ENCODE measurements around the gene SYNE1.

Gene SYNE1

DNA sequence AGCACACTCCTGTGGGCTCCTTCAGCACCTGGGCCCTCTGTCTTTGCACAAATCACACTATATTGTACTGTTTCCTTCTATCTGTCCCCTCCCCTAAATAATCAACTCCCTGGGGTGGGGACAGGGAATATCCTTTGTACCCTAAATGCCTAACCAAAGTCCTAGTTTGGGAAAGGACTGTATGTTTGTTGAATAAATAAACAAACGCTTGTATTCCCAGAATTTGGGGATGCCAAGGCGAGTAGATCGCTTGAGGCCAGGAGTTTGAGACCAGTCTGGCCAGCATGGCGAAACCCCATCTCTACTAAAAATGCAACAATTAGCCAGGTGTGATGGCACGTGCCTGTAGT lies 322.7 kb downstream of the SYNE1 start:
- DNase-seq (ENCODE audit: low read depth in 2 of 2) = no peak

DNA sequence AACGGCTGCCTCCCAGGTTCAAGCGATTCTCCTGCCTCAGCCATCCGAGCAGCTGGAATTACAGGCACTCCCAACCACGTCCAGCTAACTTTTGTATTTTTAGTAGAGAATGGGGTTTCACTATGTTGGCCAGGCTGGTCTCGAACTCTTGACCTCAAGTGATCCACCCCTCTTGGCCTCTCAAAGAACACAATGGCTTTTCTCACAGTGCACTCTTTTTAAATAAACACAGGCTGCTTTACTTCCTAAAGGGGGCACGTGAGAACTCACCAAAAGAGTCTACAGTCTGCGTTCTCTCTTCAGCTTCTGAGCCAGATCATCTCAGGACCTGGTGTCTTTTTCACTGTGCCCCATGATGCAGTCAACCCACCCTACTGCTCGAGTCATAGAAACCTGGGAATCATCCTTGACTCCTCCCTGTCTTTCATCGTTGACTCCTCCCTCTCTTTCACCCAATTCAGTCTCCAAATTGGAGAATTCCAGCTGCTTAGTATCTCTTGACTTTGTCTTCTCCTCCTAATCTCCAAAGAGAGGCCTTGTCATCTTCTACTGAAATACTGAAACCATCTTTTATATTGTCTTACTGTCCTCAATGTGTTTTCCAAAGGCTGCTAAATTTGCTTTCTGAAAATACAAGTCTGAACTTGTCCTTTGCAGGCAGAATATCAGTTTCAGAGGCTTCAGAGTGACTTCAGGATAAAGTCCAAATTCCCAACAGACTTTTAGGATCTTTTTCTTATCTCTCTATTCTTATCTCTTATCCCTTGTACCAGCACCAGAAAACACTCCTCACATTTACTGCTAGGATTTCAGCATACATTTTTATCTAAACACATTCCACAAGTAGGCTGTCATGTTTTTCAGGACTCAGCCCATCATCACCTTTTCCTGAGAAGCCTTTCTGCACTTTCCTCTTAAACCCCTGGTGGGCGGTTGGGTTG lies 323.4 kb downstream of the SYNE1 start:
- DNase-seq (ENCODE audit: low read depth in 2 of 2) = no peak

DNA sequence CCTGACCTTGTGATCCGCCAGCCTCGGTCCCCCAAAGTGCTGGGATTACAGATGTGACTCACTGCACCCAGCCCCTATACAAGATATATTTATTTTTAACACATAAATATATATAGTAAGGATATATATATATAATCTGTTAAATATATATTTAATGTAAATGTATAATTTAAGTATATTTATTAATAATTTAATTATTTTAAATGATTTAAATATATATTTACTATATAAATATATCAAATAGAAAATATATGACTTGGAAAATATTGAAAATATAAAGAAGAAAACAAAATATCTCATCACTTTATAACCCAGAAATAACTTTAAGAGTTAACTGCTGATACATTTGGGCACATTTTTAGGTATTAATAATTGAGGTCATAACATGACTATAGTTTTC lies 324.7 kb downstream of the SYNE1 start:
- no peak for DNase-seq (ENCODE audit: low read depth in 2 of 2)

DNA sequence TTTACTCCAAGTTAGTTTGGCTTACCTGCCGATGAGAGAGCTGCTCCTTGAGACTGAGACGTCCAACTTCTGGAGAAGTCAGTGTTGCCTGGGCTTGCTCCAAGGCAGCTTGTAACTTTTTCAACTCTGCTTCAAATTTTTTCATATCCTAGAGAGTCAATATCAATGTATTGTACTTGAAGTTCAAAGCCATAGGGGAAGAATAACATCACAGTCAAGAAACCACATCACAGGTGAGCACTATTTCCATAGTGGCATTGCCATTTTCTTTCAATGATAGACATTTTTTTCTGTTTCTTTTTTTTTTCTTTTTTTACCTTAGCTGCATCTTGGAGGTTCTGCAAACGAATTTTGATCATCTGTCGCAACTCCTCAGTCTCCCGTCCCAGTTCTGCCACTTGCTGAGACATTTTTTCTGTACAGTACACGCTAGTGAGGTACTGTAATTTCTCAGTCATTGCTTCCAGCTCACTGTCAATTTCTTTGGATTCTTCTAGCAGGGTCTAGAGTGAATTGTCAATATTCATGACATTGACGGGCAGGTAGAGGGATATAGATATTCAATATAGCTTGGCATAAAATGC lies 326.7 kb downstream of the SYNE1 start:
- DNase-seq (ENCODE audit: low read depth in 2 of 2) = no peak

DNA sequence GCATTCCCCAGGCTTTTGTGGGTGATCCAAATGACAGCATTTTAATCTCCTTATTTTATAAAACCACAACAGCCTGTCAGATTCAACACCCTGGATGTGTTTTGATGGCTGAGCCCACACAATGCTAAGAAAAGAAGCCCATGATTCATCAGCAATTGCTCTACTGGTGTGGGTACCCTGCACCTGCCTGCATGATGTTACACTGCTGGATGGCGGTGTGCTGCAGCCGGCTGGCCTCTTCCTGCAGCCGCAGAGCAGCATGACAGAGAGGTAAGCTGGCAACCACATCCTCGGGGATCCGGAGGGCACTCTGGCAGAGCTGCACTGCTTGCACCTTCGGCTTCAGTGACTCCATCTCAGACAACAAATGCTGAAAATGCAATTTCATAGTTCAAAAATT lies 327.5 kb downstream of the SYNE1 start:
- DNase-seq (ENCODE audit: low read depth in 2 of 2) = peak; percentile 32 to 50

DNA sequence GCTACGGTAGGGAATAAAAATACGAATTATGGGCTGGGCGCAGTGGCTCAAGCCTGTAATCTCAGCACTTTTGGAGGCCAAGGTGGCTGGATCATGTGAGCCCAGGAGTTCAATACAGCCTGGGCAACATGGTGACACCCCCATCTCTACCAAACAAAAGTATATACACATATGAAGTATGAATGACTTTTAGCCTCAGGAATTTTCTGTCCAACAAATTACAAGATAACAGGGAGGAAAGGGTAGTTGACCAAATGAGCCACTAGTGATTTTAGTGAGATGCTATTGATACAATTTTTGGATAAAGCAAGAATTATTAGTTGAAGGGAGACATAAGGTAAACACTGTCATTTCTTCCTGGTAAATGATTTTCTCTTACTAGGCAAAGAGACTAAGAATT lies 328.2 kb downstream of the SYNE1 start:
- no peak for DNase-seq (ENCODE audit: low read depth in 2 of 2)

DNA sequence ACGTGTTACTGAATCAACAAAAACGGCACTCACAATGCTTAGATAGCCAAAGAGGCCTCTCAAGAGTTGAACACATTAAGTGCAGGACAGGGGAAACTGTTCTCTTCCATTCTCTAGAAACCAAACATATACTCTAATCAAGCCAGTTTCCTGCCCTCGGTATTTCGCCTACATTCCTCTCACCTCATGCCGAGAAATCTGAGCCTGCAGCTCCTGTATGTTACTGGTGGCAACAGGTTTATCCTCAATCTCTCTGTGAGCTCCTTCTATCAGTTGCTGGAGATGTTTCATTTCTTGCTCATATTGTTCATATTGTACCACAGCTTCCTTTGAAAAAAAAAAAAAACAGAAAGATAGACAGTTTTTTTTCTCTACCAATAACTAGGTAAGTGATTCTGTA lies 328.9 kb downstream of the SYNE1 start:
- no peak for DNase-seq (ENCODE audit: low read depth in 2 of 2)

DNA sequence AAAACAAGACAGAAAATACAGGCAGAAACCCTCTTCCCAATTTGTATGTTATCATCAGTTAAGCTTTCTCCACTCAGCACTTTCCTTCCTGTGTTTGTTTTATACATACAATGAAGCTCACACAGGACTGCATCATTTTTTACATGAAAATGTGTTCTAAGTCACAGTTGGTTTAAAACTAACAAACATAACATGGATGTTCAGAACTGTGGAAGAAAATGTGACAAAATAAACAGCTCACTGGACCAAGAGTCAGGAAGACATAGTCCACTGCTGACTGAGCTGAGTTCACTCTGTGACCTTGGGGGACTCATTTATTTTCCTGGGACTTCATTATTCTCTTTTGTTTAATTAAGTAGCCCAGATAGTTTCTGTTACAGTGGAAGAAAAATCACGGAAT lies 331.5 kb downstream of the SYNE1 start:
- no peak for DNase-seq (ENCODE audit: low read depth in 2 of 2)

DNA sequence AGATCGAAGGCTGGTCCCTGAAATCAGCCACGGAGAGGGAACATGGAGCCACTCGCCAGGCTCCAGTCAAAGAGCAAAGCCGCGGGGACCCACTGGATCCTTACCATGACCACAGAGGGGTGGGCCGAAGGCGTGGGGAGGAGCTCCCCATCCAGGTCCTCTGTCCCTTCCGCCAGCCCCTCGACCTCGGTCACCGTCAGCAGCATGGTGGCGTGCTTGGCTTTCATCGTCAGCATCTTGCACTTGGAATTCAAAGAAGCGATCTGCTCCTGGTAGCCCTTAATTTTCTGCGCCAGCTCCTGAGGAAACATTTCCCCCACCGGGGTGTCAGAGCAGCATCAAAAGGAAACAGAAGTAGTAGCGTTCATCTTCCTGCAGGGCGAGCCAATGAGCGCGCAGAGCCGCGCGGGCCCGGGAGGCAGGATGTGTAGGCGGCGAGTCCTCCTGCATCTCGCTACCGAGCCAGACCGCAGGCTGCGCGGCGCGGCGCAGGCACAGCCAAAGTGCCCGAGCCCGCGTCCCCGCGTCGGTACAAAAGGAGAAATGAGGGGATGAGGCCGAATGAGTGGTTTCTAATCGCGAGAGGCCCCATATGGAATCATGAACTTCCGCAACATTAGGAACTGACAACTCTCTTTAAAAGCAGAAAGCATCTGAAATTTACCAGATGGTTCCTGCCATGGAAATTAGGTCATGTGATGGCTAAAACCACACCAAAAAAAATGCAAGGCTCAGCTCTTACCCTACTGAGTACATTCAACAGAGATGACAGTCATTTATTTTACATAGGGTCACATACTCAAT lies 335.2 kb downstream of the SYNE1 start:
- peak; percentile 75 to 86 for DNase-seq (ENCODE audit: low read depth in 2 of 2)

DNA sequence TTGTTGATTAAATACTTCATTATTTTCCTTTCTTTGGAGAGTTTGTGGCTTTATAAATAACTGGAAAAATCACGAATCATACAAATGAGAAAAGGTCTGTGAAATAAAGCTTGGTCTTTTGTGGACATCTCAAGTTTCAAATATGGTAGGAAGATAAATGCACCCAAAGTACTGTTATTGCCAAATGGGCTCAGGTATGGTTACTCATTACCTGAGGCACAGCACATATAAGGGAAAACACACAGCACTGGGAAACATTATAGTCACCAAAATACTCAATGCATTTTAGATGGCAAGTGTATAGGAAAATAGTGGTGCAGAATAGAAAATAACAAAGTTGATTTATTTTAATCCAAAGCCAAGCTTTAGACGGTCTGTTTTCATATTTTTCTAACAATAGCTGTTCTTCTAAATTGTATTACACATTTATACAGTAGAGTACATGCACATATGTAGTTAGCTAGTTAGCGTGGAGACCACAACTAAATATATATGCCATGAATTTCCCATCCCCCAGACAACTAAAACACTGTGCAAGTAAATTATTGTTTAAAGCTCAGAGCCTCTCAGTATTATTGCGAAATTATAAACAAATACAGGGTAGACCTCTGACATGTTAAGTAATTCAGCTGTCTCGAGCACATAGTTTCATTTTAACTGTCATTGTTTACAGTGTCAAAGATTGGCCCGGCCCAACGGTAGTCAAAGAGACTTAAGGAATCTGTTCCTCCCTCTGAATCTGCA lies 336.0 kb downstream of the SYNE1 start:
- no peak for DNase-seq (ENCODE audit: low read depth in 2 of 2)

DNA sequence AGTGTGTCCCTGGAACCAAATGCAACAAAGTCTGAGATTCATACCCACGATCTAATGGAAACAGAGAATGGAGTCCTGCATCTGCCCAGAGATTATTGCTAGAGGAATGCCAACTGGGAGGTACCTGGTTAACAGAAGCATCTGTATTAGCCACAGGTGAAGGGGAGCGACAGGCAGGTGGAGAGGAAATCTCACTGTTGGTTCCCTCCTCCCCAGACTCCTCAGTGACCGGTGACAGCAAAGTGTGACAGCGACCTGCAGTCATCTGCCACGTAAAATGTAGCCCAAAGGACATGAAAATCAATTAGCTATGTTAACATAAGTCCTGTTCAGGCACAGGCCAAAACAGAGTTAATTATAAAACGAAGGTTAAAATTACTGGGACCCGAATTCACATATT lies 336.6 kb downstream of the SYNE1 start:
- no peak for DNase-seq (ENCODE audit: low read depth in 2 of 2)

DNA sequence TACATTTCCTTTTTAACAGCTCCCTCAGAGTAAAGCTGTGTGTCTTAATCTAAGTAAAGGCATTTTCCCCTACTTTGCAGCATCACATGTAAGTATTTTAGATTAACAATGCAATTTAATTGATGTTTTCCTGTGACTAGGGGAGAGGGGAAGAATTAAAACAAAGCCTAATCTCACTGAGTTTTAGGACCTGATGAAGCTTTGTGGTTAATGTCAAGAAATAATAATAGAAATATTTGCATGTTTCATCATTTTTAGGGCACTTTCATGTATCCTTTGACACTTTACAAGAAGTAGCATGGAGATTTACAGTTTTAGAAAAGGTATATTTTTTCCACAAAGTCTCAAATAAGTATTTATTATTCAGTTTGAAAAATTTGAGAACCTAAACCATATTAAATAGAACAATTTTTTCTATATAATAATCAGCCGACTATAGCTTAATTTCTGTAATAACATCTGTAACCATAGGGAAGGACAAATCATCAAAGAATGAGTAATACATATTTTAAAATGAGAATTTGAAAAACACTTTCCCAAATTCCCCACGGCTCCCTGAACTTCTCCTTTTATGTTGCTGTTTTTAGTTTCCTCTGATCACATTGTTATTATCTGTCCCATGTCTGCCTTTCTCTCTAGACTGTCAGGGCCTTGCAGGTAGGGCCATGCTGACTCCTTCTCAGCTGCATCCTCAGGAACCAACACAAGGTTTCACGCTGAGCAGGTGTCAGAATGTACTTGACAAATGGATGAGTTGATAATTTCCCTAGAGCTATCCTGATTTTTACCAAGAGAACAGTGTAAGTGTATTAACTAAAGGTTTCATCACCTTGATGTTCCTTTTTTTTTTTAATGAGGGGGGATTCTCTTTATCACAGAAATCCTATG lies 338.1 kb downstream of the SYNE1 start:
- DNase-seq (ENCODE audit: low read depth in 2 of 2) = no peak

DNA sequence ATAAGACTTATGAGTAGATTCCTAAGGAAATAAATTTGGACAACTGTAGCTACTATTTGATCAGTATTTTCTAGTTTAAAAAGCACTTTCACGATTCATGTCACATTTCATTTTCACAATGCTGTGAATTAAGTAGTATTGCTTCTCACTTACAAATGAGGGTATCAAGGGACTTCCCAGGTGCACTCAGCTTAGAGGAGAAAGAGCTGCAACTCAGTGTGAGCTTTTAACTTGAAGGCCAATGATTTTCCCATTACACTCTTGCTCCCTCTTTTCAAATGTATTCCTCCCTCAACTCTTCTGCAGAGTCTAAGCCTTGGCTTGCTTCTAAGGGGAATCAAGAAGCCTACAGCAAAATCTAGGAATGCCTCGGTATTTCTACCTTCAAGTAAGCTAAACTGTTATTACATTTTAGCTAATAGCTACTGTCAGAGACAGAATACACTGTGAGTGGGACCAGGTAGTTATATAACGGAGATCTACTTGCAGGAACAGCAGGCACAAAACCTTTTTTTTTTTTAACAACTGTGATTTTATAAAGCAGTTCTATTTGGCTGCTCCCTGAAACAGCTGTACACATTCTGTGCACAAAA lies 339.0 kb downstream of the SYNE1 start:
- DNase-seq (ENCODE audit: low read depth in 2 of 2) = no peak

DNA sequence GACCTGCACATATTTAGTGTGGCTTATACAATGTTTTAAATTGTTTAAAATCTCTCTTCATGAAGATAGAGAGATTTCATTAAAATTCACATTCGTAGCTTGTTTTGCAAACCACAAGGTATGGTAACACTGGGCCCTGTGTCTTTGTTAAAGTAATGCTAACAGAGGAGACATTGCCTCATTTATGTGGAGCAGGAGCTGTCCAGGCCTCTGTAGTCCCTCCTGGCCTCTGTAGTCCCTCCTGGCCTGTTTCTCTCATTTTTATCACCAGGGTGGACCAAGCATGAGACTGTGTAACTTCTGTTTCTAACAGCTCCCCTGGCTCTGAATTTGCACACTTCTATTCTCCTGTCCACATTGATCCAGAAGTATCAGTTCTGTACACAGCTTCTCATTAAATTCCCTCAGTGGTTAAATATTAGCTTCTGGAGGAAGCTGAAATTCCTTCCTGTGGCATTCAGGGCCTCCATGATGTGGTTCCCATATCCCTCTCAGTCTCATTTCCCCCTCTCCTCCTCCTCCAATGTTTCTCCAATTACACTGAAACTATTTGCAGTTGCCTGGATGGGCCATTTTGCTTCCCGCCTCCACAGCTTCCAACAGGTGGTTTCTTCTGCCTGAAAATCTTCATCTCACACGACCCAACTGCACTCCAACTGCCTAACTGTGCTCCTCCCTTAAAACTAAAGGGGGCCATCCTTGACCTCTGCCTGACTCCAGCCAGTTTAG lies 340.4 kb downstream of the SYNE1 start:
- DNase-seq (ENCODE audit: low read depth in 2 of 2) = no peak

DNA sequence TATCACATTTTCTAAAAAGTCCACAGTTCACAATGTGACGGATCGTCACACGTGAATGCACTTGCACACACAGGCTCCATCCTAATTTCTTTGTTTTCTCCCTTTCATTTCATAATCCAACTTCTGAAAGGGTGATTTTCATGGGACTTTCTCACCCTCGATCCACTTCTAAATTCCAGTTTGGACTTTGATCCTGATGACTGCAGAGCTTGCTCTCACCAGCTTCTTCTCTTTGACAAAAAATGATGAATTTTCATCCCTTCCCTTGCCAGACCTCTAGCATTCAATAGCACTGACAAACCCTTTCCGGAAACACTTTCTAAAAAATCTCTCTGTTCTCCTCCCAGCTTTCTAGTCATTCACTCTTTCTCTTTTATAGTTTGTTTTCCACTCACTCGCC lies 341.2 kb downstream of the SYNE1 start:
- no peak for DNase-seq (ENCODE audit: low read depth in 2 of 2)

DNA sequence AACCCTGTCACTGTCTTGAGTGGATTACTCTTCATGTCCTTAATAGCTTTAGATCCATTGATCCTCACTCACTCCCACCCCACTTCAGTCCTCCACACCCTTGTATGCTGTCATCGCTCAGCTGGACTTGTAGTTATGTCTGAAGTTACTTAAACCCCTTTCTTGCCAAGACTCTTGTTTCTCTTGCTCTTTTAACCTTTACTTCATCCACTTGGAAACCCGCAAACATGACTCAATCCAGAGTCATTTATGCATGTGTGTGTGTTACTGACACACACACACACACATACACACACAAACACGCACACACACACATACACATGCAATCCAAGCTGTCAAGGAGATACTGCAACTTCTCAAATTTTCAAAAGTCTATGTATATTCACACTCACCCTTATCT lies 341.8 kb downstream of the SYNE1 start:
- DNase-seq (ENCODE audit: low read depth in 2 of 2) = no peak

DNA sequence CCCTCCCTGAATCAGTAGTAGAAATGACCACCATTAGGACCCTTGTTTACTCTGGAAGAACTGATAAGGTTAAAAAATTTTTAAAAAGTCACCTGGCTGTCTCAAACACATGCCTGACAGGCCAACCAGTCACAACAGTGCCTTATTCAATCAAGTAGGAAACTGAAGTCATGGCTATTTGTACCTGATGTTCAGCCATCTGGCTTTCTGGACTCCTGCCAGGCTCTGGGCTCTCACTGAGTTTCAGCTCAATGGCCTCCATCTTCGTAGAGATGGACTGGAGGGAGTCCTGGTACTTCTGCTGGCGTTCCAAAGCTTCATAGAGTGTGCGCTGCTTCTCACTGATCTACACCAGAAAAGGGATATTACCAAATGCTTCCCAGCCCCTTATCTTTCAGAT lies 343.8 kb downstream of the SYNE1 start:
- no peak for DNase-seq (ENCODE audit: low read depth in 2 of 2)

DNA sequence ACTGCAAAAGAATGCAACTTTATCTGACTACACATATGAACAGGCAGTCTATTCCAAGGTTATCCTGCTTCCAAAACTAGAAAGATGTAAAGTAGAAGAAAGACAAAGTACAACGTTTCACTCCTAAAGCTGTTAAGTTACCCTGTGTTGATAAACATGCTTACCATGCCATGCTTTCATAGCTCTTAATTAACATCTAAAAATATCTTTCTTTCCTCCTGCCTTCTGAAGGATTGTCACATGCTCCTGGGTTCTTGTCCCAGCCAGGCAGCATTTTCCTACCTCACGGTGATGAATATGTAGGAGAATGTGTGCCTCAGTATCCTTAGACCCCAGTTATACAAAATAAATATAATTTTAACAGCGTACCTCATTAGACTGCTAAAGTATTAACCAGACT lies 344.6 kb downstream of the SYNE1 start:
- no peak for DNase-seq (ENCODE audit: low read depth in 2 of 2)

DNA sequence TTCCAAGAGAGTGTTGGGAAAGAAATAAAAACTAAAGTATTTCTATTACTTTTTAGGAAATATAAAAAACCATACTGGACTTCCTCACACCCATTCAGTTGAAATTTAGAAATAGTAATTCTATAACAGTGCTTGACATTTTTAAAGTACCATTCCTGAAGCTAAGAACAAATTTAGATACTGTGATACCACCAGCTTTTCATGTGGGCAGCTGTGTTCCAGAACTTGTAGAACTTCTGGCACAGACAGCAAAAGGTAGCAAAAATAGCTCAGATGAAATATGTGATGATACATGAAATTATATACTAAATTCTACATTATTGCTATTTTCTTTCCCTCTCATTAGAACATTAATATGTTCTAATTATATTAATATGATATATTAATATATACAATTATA lies 346.5 kb downstream of the SYNE1 start:
- DNase-seq (ENCODE audit: low read depth in 2 of 2) = no peak

DNA sequence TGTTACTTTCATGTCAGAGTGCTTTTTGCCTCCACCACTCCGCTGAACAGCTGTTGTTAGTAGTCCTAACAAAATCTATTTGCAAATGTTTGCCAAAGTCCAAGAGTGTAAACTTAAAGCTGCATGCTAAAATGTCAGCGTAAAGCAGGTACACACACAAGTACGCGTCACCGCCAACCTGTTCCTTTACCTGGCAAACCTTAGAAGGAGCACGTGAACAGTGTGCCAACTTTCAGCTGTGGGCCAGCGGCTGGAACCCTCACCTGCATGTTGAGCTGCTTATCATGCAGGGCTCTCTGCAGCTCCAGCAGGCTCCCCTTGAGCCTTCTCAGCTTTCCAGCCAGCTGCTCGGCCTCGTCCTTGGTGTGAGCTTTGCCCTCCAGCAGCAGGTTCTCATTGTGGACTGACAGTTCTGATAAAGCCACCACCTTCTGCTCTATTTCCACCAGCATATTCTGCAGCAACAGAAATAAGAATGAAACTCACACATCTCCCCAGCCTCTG lies 359.3 kb downstream of the SYNE1 start:
- no peak for DNase-seq (ENCODE audit: low read depth in 2 of 2)

Data from stimulated activated CD8-positive, alpha-beta memory T cell treated with anti-CD3 and anti-CD28 coated beads, Interleukin-7, amount 100 ng/mL, for 4 hours (primary cell).